ENCODE data around the gene ESRRA.

ESRRA gene

DNA sequence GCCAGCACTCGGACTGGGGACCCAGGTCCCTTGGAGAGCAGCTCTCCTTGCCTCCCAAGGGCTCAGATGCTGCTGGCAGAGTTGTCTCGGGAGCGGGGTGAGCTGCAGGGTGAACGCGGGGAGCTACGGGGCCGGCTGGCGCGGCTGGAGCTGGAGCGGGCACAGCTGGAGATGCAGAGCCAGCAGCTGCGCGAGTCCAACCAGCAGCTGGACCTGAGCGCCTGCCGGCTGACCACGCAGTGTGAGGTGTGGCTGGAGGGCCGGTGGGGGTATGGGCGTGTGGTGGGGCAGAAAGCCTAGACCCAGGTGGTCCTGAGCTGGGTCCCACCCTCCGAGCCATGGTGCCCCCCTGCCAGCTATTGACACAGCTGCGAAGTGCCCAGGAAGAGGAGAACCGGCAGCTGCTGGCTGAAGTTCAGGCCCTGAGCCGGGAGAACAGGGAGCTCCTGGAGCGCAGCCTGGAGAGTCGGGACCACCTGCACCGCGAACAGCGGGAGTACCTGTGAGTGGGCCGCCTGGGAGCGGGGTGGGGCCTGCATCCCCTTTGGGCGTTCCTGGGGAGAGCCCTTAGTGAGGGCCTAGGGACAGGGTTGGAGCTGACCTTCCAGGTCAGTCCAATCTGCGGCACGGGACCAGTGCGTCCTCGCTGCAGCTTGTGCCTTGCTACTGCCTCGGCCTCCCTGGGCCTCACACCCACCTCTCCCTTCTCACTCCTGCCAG is 47.8 kb downstream of the ESRRA start:
- DNase-seq: no peak

DNA sequence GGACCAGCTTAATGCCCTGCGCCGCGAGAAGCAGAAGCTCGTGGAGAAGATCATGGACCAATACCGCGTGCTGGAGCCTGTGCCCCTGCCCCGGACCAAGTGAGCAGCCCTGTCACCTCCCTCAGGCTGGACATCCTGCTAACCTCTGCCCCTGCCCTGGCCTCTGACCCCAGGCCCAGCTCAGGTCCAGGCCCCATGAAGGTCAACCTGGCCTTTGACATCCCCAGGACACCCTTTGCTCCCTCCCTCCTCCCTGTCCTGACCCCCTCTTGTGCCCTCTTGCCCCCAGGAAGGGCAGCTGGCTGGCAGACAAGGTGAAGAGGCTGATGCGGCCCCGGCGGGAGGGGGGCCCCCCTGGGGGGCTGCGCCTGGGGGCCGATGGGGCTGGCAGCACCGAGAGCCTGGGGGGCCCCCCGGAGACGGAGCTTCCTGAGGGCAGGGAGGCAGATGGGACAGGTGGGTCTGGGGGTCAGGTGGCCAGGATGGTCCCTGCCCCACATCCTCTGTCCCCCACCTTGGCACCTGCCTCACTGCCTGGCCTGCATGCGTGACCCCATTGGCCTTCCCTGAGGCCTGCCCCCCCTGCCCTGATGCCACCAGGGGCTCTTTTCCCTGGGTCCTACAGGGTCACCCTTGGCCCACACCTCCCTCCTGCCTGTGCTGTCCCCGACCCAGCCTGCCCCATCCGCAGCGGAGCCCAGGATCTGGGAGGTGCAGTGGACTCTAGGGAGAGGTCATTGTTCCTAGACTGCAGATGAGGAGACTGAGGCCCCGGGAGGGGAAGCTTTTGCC is 48.6 kb downstream of the ESRRA start:
- no peak for DNase-seq

DNA sequence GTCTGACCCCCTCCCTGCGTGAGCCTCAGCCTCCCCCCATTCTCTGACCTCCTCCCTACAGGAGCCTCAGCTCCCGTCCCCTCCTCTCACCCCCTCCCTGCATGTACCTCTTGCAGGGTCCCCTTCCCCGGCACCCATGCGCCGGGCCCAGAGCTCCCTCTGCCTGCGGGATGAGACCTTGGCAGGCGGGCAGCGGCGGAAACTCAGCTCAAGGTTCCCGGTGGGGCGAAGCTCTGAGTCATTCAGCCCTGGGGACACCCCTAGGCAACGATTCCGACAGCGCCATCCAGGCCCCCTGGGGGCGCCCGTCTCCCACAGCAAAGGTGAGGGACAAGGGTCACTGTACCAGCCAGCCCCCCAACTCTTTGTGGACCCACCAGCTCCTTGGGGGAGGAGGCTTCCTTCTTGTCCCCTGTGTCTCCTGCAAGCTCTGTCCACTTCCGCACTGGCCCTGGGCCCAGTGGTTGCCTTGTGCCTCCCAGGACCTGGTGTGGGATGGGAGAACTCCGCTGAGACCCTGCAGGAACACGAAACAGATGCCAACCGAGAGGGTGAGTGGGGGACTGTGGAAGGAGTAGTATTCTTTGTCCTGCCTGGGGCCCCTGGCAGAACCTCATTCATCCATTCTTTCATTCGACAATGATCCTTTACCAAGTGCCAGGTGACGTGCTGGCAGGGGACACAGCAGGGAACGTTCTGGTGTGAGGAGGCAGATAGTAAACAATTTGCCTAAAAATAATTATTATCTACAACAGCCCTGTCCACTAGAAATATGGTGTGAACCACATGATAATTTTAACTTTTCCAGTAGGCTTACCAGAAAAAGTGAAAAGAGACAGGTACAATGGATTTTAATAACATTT is 50.0 kb downstream of the ESRRA start:
- DNase-seq: peak; percentile 37

DNA sequence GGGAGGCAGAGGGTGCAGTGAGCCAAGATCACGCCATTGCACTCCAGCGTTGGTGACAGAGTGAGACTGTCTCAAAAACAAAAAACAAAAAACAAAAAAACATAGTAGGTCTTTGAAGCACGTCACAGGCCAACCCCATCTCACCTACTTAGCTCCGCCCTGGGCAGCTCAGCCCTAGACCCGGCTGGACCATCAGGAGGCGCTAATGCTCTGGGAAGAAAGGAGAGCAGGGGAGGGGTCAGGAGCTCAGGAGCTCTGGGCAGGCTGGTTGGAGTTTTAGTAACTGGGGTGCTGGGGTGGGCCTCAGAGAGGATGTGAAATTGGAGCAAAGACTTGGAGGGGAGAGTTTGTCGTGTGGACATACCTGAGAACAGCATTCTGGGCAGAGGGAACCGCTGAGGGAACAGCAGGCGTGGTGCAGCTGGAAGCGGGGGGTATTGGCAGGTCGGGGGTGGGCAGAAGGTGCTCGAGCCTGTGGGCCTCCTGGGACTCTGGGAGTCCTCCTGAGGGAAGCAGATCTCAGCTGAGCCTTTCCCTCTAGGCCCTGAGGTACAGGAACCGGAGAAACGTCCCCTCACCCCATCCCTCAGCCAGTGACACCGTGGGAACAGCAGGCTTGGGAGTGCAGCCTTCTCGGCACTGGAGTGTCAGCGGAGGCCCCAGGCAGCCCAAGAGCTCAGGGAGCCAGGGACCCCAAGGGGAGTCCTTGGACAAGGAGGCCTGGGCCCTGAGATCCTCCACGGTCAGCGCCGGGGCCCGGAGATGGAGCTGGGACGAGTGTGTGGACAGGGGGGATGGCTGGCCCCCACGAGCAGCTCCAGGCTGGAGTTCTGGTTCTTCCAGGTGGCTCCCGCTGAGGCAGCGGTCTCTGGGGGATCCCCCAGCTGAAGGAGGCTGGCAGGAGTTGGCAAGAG is 51.4 kb downstream of the ESRRA start:
- peak; percentile 58 for DNase-seq

DNA sequence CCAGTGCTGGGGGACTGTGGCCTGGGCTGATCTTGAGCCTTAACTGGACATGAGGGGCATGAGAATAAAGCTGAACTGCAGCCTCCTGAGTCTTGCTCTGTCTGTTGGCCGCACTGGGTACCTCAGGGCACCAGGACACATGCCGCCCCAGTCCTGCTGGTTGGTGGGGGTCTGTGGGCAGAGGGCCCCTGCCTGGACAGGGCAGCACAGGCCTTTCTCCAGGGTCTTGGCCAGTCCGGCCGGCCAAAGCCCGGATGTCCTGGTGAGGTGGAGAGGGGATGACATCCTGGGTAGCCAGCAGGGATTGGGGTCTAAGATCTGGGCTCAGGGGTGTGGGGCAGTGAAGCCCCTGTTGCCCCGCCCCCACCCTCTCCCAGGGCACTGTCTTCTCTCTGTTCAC is 52.1 kb downstream of the ESRRA start:
- DNase-seq: no peak

DNA sequence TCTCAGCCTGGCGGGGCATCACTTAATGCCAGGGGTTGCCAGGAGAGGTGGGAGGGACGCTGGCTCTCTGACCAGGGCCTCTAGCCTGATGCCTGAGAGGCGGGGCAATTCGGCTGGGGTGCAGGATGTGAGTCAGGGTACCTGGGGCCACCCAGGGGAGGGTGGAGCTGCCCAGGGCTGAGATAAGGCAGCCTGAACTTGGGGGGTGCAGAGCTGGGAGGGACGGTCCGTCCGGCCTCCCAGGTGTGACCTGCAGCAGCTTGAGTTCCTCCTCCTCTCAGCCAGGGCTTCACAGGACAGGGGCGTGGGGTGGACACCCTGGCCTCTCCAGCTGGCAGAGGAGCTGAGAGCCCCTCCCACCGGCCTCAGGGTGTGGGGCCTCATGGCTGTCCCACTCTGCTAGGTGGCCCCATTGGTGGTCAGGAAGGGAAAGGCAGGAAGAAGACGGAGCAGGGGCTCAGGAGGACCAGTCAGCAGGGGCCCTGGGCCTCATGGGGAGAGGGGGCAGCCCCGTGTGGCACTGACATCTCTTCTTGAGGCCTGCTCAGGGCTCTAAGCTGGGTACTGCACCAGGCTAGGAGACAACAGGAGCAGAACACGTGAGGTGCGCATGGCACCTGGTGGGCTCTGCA is 52.7 kb downstream of the ESRRA start:
- peak; percentile 68 for DNase-seq

DNA sequence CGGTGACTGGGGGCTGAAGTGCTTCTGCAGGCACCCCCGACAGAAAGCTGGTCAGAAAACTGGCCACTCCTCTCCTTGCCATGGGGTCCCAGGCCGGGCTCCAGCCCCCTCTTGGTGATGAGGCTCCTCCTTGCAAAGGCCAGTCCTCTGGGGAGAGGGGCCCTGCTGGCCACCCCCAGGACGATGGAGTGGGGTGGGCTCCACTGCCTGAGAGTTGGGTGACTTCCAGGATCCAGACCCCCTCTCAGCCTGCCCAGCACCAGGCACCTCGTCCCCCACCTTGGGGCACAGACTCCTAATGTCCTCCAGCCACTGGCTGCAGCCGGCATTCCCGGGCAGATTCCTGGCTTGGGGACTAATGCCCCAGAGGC is 53.2 kb downstream of the ESRRA start:
- DNase-seq: no peak

DNA sequence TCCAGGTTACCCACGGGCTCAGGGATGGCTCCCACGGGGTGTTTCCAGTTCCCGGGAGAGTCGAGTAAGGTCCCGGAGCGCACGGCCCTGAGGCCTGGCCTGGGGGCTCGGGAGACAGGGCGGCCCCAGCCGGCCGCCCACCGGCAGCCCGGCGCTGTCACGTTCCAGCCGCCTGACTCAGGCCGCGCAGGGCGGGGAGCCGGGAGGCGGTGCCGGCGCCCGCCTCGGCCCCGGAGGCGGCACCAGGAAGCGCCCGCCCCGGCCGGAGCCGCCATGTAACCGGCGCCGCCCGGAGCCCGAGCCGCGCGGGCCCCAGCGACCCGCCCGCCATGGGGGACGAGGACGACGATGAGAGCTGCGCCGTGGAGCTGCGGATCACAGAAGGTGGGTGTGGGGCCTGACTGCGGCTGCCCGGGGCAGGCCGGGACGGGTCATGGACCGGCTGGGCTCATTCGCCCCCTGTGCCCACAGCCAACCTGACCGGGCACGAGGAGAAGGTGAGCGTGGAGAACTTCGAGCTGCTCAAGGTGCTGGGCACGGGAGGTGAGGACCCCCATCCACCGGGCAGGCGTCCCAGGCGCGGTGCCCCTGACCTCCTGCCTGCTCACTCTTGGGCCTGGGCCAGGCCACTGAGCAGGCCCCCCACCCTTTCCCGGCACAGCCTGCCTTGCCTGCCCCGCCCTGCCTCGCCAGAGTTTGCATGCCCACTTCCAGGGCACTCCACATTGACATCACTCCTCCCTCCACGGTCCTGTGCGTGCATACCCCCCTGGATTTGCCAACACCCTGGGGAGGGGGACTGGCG is 53.8 kb downstream of the ESRRA start, which contains the start of gene RPS6KA4:
RPS6KA4 (plus strand) TSS at position 256 of the 805 bp plus-strand sequence; CDS start at position 330, 74 bp downstream.
- DNase-seq: peak; percentile 39

DNA sequence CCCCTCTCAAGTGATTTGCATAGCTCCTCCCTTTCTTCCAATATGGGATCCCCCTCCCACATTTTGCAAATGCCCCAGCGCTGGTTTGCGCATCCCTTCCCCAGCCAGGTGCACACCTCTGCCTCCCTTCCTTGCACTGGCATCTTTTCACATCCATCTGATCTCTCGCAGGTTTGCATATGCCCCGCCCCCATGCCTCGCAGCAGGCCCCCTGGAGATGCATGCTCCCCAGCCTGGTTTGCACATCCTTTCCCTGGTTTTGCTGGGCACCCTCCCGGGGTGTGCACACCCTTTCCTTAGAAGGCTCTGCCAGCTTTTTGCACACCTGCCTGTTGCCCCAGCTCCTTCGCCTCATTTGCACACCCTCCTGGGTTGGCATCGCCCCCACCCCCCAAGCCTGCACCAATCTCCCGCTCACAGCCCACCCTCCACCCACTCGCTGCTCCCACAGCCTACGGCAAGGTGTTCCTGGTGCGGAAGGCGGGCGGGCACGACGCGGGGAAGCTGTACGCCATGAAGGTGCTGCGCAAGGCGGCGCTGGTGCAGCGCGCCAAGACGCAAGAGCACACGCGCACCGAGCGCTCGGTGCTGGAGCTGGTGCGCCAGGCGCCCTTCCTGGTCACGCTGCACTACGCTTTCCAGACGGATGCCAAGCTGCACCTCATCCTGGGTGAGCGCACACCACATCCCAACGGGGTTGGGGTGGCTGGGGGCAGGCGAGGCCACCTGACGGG is 54.6 kb downstream of the ESRRA start:
- DNase-seq: peak; percentile 26

DNA sequence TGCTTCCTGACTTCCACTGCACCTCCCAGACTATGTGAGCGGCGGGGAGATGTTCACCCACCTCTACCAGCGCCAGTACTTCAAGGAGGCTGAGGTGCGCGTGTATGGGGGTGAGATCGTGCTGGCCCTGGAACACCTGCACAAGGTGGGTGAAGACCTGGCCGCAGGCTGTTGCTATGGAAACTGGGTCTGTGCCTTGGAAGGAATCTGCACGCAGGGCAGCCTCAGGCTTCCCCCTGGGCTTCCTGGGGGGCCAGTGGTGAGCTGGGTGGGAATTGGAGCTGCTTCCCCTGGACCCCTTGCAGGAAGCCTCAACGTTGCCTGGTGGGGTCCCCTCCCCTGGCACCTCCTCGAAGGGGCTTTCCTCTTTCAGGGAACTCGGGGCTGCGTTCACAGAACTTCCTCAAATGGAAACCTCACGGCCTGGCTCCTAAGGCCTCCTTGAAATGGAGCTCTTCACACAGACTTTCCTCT is 55.2 kb downstream of the ESRRA start:
- no peak for DNase-seq

DNA sequence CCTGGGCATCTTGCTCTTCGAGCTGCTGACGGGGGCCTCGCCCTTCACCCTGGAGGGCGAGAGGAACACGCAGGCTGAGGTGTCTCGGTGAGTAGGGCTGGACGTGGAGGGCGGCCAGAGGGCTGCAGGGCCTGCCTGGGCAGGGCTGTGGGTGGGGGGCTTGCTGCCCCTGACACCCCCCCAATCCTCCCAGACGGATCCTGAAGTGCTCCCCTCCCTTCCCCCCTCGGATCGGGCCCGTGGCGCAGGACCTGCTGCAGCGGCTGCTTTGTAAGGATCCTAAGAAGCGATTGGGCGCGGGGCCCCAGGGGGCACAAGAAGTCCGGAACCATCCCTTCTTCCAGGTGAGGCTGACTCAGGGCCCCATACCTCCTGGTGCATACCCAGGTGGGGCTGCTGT is 56.3 kb downstream of the ESRRA start:
- no peak for DNase-seq

DNA sequence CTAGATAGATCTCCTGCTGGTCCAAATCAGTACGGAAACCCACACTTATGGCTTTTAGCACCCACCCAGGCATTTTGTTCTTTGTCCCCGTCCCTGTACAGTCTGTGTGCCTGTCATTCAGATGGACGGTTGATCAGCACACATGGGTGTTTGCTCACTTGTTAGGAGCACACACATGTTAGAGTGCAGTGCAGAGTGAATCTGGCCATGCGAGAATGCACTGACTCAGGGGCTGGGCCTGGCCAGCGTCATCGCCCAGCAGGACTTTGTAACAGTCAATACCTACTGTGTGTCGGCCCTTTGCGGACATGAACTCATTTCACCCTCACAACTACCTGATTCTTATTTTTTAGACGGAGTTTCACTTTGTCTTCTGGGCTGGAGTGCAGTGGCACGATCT is 57.0 kb downstream of the ESRRA start:
- DNase-seq: no peak

DNA sequence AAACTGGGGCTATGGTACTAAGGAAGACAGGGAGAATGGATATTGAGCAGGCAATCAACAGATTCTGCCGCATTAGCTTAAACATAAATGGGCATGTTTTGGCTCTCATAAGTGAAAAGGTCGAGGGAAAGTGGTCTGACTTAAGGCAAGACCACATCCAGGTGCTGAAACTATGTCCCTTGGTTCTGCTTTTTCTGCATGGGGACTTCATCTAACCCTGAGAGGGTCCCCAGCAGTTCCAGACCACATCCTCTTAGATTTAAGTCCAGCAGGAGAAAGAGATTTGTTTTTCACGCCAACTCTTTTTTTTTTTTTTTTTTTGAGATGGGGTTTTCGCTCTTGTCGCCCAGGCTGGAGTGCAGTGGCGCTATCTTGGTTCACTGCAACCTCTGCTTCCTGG is 59.1 kb downstream of the ESRRA start:
- no peak for DNase-seq

DNA sequence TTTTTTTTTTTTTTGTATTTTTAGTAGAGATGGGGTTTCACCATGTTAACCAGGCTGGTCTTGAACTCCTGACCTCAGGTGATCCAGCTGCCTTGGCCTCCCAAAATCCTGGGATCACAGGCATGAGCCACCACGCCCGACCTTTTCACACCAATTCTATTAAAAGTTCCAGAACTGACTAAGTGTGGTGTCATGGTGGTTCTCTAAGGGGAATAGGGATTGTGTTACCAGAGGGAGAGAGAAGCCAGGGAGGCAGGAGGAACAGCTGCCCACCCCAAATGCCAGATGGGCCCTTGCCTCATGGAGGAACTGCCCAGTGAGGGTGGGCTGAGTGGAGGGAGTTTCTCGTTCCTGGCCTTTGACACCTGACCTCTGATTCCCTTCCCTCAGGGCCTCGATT is 59.6 kb downstream of the ESRRA start:
- DNase-seq: no peak

Measured in activated CD4-positive, alpha-beta T cell treated with anti-CD3 and anti-CD28 coated beads, Interleukin-2, amount 50 U/mL, for 16 hours (primary cell).